Panc1 (cell line): ENCODE data around the gene SMIM34. TPM values are rescaled to one million over a fixed set of nuclear protein-coding genes. Genes with fewer than 3 reads are reported as not detected.
"Not testable (repeated sequence)": the region's sequence is repeated elsewhere in the genome, so short reads cannot be mapped to it uniquely, and the experiment has no call there.

ENCODE experiments used
- ATAC-seq: fragments of 200-7000 bp; cut with Tn5 transposase; 2 replicates; pipeline ENCODE4 v1.9.1; 2020; ENCODE audit warnings: mild to moderate bottlenecking, moderate library complexity
- BruUV-seq: library from RNA; stranded (reverse); fragments of 400-500 nt; replicated peaks from 2 replicates; lab custom pipeline; 2021; lab: Mats Ljungman, UMichigan
- CTCF ChIA-PET: fragments of 300-600 bp; sonication (Branson Sonifier 250); formaldehyde crosslinking; loops from one replicate; lab custom pipeline; 2022; ENCODE audit warnings: antibody characterized with exemption; lab: Charles Lee
- POLR2A ChIA-PET: fragments of 300-600 bp; sonication (Branson Sonifier 250); formaldehyde crosslinking; loops from one replicate; lab custom pipeline; 2022; ENCODE audit warnings: antibody characterized with exemption; lab: Charles Lee
- DNase-seq: peaks from one replicate; pipeline ENCODE4 v3.0.0-alpha.2; 2010; ENCODE audit warnings: low read depth, low spot score
- H3K27ac ChIP-seq: 2 replicates; pipeline ENCODE4 v1.5.1; 2011; ENCODE audit warnings: mild to moderate bottlenecking, low read length, inconsistent platforms
- H3K27me3 ChIP-seq: fragments of 200-500 bp; sonication (Bioruptor generic); 2 replicates; pipeline ENCODE4 v1.6.0; 2014; ENCODE audit warnings: low read length, inconsistent platforms; ENCODE audit not compliant: control insufficient read depth, insufficient read depth
- H3K36me3 ChIP-seq: fragments of 200-500 bp; sonication (Bioruptor generic); 2 replicates; pipeline ENCODE4 v1.5.1; 2014; ENCODE audit warnings: inconsistent platforms, mild to moderate bottlenecking, low read length, moderate library complexity; ENCODE audit not compliant: control insufficient read depth, insufficient read depth
- H3K4me1 ChIP-seq: 2 replicates; pipeline ENCODE4 v1.5.1; 2011; ENCODE audit warnings: inconsistent platforms, mild to moderate bottlenecking, low read length, moderate library complexity; ENCODE audit not compliant: control insufficient read depth, insufficient read depth
- H3K4me3 ChIP-seq, 2 experiments: 2 replicates each; pipeline ENCODE4 v1.5.1; 2011 to 2012; ENCODE audit warnings: low read depth in 2 of 2, low read length in 2 of 2, mild to moderate bottlenecking in 2 of 2, inconsistent platforms in 1 of 2, moderate library complexity in 1 of 2
- H3K9me3 ChIP-seq: fragments of 200-500 bp; sonication (Bioruptor generic); 2 replicates; pipeline ENCODE4 v1.5.1; 2014; ENCODE audit warnings: low read depth, mild to moderate bottlenecking, inconsistent platforms, low read length, moderate library complexity; ENCODE audit not compliant: control insufficient read depth, insufficient read depth
- in situ Hi-C: cut with HindIII; loops from 2 replicates; pipeline ENCODE4 v1.10.0; 2016; ENCODE audit warnings: low sequenced_read_pairs, low pct_unique_long_range_greater_than_20kb
- intact Hi-C: fragments of 100-400 bp; cut with micrococcal nuclease; formaldehyde crosslinking; loops from one replicate; pipeline ENCODE4 v1.10.0; 2022; ENCODE audit not compliant: unreplicated experiment
- total RNA-seq: library from RNA; stranded (reverse); gene quantifications from one replicate; pipeline ENCODE4 v1.2.1, GENCODE V29; 2021; ENCODE audit not compliant: unreplicated experiment

SMIM34 gene
- total RNA-seq, 1 experiment from 2014 or later: not detected

DNA sequence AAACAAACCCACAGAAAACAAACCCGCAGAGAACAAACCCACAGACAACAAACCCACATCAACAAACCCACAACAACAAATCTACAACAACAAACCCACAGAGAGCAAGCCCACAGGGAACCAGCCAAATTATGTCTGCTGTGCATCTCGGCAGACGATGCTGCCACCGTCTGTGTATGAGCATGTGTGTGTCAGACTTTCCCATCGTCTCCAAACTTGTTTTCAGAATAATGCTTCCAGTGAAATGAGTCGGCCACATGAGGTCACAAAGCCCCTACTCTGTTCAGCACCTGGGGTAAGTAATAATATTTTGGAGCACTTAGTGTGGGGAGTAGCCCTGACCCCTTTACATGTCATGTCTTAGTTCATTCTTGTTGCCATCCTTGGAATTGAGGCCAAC, 17.6 kb downstream of the SMIM34 start:
- H3K9me3 ChIP-seq, H3K27me3 ChIP-seq, H3K4me1 ChIP-seq, CTCF ChIA-PET, H3K36me3 ChIP-seq, H3K27ac ChIP-seq, BruUV-seq, DNase-seq, intact Hi-C loops, H3K4me3 ChIP-seq, in situ Hi-C loops, ATAC-seq, POLR2A ChIA-PET: not testable (repeated sequence)

DNA sequence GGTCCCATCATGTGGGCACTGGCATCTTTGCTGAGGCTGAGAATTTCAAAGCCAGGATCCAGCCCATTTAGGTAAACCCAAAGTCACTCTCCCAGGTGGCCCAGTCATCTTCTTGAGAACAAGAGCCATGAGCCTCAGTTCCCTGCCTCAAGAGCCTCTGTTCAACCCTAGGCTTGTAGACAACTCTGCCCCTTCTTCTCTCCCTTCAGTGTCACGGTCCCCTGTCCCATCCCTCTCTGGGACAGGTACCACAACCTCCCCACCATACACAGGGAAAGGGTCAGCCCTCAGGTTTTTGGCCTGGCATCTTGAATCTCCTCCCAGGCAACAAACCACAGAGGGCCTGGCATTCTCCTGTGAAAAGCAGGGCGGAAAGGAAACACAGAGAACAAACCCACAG, 18.1 kb downstream of the SMIM34 start:
- H3K9me3 ChIP-seq, in situ Hi-C loops, H3K4me3 ChIP-seq, H3K27ac ChIP-seq, intact Hi-C loops, DNase-seq, BruUV-seq, H3K27me3 ChIP-seq, ATAC-seq, CTCF ChIA-PET, H3K4me1 ChIP-seq, POLR2A ChIA-PET, H3K36me3 ChIP-seq: not testable (repeated sequence)

DNA sequence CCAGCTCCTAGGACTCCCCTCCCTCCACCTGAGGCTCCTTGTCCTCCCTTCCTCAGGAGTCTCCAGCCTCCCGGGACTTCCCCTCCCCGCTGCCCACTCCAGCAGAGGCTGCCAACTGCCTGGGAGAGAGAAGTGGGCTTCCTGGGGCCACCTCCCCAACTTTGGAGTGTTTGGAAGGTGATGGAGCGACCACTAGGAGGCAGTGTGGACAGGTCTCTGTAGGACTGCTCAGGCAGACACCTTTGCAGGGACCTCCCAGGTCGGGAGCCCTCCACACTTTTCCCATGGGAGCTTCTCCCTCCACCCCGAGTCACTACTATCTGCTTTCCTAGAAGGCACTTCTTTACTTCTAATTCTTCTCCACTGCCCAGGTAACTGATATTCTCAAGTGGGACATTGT, 19.0 kb downstream of the SMIM34 start:
- CTCF ChIA-PET, in situ Hi-C loops, ATAC-seq, H3K27ac ChIP-seq, BruUV-seq, H3K9me3 ChIP-seq, intact Hi-C loops, DNase-seq, H3K4me1 ChIP-seq, POLR2A ChIA-PET, H3K36me3 ChIP-seq, H3K4me3 ChIP-seq, H3K27me3 ChIP-seq: not testable (repeated sequence)

GRCh38 chr21:34400522-34400921, 23.2 kb downstream of the SMIM34 start:
- in situ Hi-C loops, H3K9me3 ChIP-seq, ATAC-seq, H3K27me3 ChIP-seq, H3K36me3 ChIP-seq, BruUV-seq, H3K27ac ChIP-seq, H3K4me3 ChIP-seq, H3K4me1 ChIP-seq, POLR2A ChIA-PET, intact Hi-C loops, DNase-seq, CTCF ChIA-PET: not testable (repeated sequence)

DNA sequence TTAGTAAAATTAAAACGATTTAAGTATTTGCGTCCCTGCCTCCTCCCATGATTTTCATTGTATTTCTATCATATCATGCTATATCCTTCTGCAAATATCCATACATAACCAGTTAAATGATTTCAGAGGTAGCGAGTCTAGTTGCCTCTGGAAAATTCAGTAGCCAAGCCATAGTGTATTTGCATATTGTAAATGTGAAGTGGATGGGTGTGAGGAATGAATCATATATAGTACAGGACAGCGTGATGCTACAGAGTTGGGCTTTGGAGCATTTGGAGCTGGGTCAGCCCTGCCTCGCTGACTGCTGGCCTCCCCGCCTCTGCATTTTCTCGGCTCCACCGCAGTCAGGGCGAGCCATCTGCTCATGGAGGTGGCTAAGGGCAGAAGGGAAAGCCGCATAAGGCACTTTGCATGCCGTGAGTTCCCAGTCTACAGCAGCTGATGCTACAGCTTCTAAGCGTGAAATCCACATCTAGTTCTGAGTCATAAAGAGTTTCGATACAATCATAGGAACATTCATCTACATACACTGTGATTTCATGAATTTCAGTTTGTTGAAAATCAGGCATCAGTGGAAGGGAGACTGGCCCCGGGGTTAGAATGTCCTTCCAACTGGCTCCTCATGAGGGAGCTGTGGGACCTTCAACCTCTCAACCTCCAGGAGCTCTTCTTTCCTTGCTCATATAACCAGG, 39.9 kb downstream of the SMIM34 start:
- DNase-seq, ATAC-seq, H3K9me3 ChIP-seq, H3K27ac ChIP-seq, H3K27me3 ChIP-seq, H3K4me1 ChIP-seq, H3K36me3 ChIP-seq, H3K4me3 ChIP-seq, CTCF ChIA-PET, POLR2A ChIA-PET, intact Hi-C loops, BruUV-seq, in situ Hi-C loops: not testable (repeated sequence)

DNA sequence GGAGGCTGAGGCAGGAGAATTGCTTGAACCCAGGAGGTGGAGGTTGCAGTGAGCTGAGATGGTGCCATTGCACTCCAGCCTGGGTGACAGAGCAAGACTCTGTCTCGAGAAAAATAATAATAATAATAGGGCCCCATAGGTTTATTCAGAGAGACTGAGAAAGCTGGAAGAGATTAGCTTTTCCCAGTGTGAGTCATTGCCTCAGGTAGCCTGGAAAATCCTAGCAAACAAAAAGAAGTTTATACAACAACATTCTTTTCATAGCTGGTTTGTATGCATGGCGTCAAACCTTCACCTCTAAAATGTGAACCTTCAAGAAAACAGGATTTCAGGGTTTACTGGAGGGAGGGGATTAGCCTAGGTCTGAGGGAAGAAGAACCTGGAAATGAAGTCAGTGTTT, 40.6 kb downstream of the SMIM34 start:
- BruUV-seq, H3K36me3 ChIP-seq, H3K4me1 ChIP-seq, POLR2A ChIA-PET, DNase-seq, H3K27me3 ChIP-seq, H3K9me3 ChIP-seq, CTCF ChIA-PET, H3K4me3 ChIP-seq, H3K27ac ChIP-seq, in situ Hi-C loops, intact Hi-C loops, ATAC-seq: not testable (repeated sequence)

DNA sequence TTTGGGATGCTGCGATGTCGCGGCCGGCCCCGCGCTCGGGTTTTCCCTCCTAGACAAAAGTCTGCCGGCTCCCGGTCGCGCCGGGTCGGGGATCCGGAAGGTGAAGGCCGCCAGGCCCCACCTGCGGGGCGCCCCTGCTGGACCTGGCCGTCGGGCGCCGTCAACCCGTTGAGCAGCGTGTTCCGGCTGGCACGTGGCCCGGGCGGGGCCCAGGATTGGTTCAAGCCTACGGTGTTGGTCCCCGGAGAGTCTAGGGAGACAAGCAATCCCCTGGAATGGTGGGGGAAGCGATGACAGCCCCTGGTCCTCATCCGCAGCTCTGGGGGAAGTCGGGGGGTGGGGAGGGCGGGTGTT, 48.2 kb downstream of the SMIM34 start:
- H3K27ac ChIP-seq, H3K36me3 ChIP-seq, POLR2A ChIA-PET, H3K4me1 ChIP-seq, in situ Hi-C loops, BruUV-seq, H3K4me3 ChIP-seq, CTCF ChIA-PET, DNase-seq, H3K9me3 ChIP-seq, H3K27me3 ChIP-seq, intact Hi-C loops: not testable (repeated sequence)
- peak; percentile 84 for ATAC-seq
